ENCODE results near the gene NRG2. TPM values are rescaled to one million over a fixed set of nuclear protein-coding genes. Genes with fewer than 3 reads are reported as not detected.

NRG2 gene
- total RNA-seq, 2 experiments from 2014 or later = 0.08 to 0.17 TPM

- Mint-ChIP-seq H3K4me3 (peak overlapping the region; percentile 30), H3K36me3 (ENCODE audit: low read depth) (no peaks in the 10 kb centered on the region), H3K4me1 (ENCODE audit: low read depth) (peaks cover 10% of the 10 kb centered on the region), H3K9me3 (no peaks in the 10 kb centered on the region), H3K27me3 (peaks cover 75% of the 10 kb centered on the region), H3K27ac (no peak overlapping the region)
- POLR2A ChIA-PET = no interaction called here
- Histone ChIP-seq H3K4me3 (ENCODE audit: low read length) (no peak overlapping the region), H3K27me3 (ENCODE audit: control insufficient read depth in 1 of 2, insufficient read depth in 2 of 2, low read length in 2 of 2) (peaks cover 36 to 65% of the 10 kb centered on the region in 2 experiments), H3K4me1 (ENCODE audit: insufficient read depth, low read length) (peaks cover 22% of the 10 kb centered on the region), H3K36me3 (ENCODE audit: insufficient read depth, low read length) (no peaks in the 10 kb centered on the region), H3K9me3 (ENCODE audit: control insufficient read depth in 1 of 2, insufficient read depth in 1 of 2, low read length in 2 of 2) (peaks cover 0 to 7% of the 10 kb centered on the region in 2 experiments), H3K27ac (ENCODE audit: low read depth in 1 of 2, low read length in 2 of 2) (no peak overlapping the region)
- TF ChIP-seq CTCF (IDR thresholded peaks at IDR 0.05) = no peak
- ATAC-seq (ENCODE audit: poor library complexity) (no peak), DNase-seq (no peak)
- intact Hi-C loops (cut with DNase I, micrococcal nuclease) = no loop called here
- CTCF ChIA-PET = no interaction called here
These were observed 942 bp upstream of the NRG2 start for GRCh38 chr5:140044041-140044440.

GRCh38 chr5:140043508-140043872 lies 391 bp upstream of the NRG2 start:
- H3K27ac ChIP-seq (ENCODE audit: low read depth in 1 of 2, low read length in 2 of 2) = no peak overlapping the region
- Mint-ChIP-seq H3K4me1 (ENCODE audit: low read depth) (peaks cover 15% of the 10 kb centered on the region), H3K27ac (no peak overlapping the region), H3K4me3 (peak overlapping the region; percentile 70), H3K36me3 (ENCODE audit: low read depth) (no peaks in the 10 kb centered on the region), H3K27me3 (peaks cover 76% of the 10 kb centered on the region), H3K9me3 (no peaks in the 10 kb centered on the region)
- ChIA-PET CTCF (interaction anchor here (0.6 to 1.3 kb wide), 3 partner anchors 12 to 113 kb away, joined by 3 to 4 read pairs (median 4); no protein-coding TSS in a partner anchor), POLR2A (no interaction called here)
- H3K36me3 ChIP-seq (ENCODE audit: insufficient read depth, low read length) = no peaks in the 10 kb centered on the region
- intact Hi-C loops (cut with DNase I, micrococcal nuclease) = no loop called here
- DNase-seq (peak in 2 of 14 experiments; percentile 13 to 27), ATAC-seq (ENCODE audit: poor library complexity) (no peak)
- no peak for TF ChIP-seq CTCF (IDR thresholded peaks at IDR 0.05)
- peaks cover 0 to 7% of the 10 kb centered on the region in 2 experiments for H3K9me3 ChIP-seq (ENCODE audit: control insufficient read depth in 1 of 2, insufficient read depth in 1 of 2, low read length in 2 of 2)
- peaks cover 36 to 70% of the 10 kb centered on the region in 2 experiments for H3K27me3 ChIP-seq (ENCODE audit: control insufficient read depth in 1 of 2, insufficient read depth in 2 of 2, low read length in 2 of 2)
- peak overlapping the region; percentile 54 for H3K4me3 ChIP-seq (ENCODE audit: low read length)
- H3K4me1 ChIP-seq (ENCODE audit: insufficient read depth, low read length) = peaks cover 22% of the 10 kb centered on the region

GRCh38 chr5:140042393-140042642 lies 781 bp downstream of the NRG2 start:
- ChIA-PET POLR2A (no interaction called here), CTCF (interaction anchor here (1.3 kb wide), 1 partner anchor 74 kb away, joined by 4 read pairs; no protein-coding TSS in a partner anchor)
- Mint-ChIP-seq H3K4me1 (ENCODE audit: low read depth) (peaks cover 18% of the 10 kb centered on the region), H3K36me3 (ENCODE audit: low read depth) (no peaks in the 10 kb centered on the region), H3K9me3 (no peaks in the 10 kb centered on the region), H3K27ac (no peak overlapping the region), H3K4me3 (peak overlapping the region; percentile 49), H3K27me3 (peaks cover 76% of the 10 kb centered on the region)
- H3K9me3 ChIP-seq (ENCODE audit: control insufficient read depth in 1 of 2, insufficient read depth in 1 of 2, low read length in 2 of 2) = peaks cover 0 to 7% of the 10 kb centered on the region in 2 experiments
- H3K36me3 ChIP-seq (ENCODE audit: insufficient read depth, low read length) = no peaks in the 10 kb centered on the region
- DNase-seq (no peak), ATAC-seq (ENCODE audit: poor library complexity) (no peak)
- intact Hi-C loops (cut with DNase I, micrococcal nuclease) = no loop called here
- peaks cover 22% of the 10 kb centered on the region for H3K4me1 ChIP-seq (ENCODE audit: insufficient read depth, low read length)
- H3K27me3 ChIP-seq (ENCODE audit: control insufficient read depth in 1 of 2, insufficient read depth in 2 of 2, low read length in 2 of 2) = peaks cover 39 to 71% of the 10 kb centered on the region in 2 experiments
- TF ChIP-seq CTCF (IDR thresholded peaks at IDR 0.05) = no peak
- peak overlapping the region; percentile 54 for H3K4me3 ChIP-seq (ENCODE audit: low read length)
- H3K27ac ChIP-seq (ENCODE audit: low read depth in 1 of 2, low read length in 2 of 2) = no peak overlapping the region
